GM19043 (cell line): Measurements from ENCODE around the gene TENM3.

ENCODE experiments used
- ATAC-seq: cut with Tn5 transposase; IDR thresholded peaks from one replicate; pipeline ENCODE4 v1.9.1; 2021; ENCODE audit warnings: low read depth; ENCODE audit not compliant: unreplicated experiment

TENM3 gene

DNA sequence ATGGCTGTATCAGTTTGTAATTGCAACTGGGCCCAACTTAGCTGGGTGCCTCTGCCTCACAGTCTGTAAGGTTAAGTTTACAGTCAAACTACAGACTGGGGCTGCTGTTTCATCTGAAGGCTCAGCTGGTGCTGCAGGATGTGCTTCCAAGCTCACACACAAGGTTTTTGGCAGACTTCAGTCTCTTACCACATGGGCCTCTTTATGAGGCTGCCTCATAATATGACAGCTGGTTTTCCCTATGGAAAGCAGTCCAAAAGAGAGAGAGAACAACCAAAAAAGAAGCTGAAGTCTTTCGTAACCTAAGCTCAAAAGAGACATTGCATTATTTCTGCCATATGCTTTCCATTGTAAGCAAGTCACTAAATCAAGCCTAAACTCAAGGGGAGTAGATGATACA lies 402.3 kb downstream of the TENM3 start:
- no peak for ATAC-seq

DNA sequence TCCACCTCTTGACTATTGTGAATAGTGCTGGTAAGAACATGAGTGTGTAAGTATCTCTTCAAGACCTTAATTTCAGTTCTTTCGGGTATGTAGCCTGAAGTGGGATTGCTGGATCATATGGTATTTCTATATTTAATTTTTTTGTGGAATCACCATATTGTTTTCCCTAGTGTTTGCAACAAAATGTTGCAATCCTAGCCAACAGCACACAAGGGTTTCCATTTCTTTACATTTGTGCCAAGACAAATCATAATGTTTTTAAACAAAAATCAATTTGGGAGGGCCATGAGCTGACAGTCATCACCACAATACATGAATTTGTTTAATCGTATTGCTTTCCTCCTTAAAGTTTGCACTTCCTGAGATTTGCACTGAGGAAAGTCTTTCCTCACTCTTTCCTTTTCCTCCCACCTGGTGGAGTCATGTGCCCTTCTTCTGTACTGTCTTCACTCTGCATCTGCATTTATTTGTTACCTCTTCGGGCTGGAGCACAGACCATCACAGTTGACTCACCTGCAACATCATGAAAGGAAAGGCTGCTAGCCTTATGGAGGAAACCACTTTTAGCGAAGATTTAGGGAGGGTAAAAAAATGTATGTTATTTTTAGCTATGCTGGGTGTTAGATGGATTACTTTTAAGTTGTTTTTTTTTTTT lies 404.6 kb downstream of the TENM3 start:
- no peak for ATAC-seq

DNA sequence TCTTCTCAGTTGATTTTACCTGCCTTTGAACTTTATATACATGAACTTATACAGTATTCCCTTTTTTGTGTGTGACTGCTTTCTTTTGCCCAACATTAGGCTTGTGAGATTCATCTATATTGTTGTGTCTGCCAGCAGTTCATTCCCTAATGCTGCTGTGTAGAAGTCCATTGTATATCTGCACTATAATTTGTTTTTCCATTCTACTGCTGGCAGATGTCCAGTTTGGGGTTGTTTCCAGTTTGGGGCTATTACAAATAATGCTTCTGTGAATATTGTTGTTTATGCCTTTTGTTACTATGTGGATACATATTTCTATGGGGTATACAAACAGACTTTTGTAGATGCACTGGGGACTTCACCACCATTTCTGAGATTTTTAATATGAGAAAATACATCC lies 405.6 kb downstream of the TENM3 start:
- ATAC-seq, result no peak

DNA sequence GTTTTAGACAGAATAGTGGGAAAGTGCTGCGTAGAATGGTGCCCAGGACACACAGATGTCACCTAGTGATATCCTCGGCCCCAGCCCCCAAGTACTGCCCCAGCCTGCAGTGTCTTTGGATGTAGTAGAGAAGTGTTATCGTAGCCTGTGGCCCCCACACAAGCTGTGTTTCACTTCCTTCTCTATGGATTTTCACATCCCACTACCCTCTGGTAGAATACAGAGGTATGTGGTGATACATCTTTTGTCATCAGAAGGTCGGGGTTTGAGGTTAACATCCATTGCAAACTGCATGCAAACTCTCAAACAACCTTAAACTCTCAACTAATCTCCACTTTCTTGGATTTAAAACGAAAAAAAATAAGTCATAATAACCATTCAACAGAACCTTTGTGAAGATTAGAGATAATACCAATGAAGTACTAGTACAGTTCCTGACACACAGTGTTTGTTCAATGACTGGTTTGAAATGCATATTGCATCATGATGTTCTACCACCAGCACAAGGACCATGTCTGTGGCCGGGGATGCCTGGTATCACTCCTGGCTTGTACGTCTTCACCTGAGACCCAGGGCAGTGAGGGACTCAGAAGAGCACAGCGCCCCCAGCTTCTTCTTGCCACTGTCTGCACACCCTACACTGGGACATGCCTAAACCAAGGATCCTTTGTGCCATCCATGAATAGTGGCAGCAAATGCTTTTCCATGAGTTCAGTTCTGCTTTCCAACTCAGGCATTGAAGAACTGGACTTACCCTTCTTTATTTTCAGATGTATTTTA lies 406.7 kb downstream of the TENM3 start:
- no peak for ATAC-seq

DNA sequence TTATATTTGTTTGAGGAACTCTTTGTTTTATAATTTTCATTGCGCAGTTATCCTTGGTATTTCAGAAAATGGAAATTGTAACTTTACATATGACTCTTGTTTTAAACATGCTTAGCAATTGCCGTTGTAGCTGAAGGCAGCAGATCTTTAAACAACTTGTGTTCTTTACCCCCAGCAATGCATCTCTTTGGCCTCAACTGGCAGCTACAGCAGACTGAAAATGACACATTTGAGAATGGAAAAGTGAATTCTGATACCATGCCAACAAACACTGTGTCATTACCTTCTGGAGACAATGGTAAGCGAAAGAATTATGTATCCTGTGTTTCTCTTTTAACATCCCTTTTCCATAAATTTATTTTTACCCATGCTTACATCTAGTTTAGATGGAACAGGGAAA lies 410.4 kb downstream of the TENM3 start:
- no peak for ATAC-seq

DNA sequence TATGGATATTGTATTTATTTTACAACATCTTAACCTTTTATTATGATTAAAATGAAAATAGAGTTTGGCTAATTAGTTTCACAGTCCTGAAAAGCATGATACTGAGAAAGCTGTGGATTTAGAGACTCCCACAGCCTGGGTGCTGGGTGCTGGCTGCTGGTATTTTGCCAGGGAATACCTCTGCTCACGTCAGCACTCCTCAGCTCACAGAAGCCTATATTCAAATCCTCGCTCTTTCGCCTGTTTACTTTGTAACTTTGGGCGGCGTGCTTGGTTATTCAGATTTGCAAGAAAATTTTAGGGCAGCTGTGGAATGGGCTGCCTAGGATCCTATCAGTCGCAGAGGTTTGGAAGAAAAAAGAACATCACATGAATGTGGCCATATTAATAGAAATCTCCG lies 412.1 kb downstream of the TENM3 start:
- ATAC-seq, result no peak

DNA sequence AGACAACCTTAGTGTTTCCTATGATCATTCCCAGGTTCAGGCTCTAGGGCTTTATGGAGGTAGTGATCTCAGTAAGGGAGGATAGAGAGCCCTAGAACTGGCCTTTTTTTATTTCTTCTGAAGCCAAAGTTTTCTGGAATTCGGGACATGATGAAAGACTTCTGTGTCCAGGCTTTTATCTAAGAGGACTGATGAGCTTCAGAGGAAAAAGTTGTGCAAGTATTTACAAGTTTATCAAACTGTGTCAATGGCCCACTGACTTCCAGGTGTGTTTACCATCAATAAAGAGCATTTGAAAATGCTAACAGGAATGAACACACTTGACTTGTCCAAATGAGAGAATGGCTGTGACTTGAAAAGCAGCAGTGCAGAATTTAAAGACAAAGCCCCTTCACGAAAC lies 419.3 kb downstream of the TENM3 start:
- ATAC-seq, result no peak

DNA sequence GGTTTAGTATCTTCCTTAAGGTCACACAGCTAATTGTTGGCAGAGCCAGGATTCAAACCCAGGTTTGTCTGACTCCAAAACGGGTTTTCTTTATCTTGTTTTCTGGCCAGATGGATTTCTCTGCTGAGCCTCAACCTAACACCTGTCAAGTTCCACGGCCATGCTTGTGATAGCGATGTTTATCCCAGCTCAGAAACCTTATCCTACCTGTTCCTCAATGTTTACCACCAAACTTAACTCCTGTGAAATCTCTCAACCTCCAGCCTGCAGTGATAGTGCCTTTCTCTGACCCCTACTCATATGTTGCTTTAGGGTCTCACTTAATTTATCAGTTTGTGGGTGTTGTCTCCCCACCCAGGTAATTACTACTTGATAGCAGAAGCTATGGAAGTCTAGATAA lies 428.0 kb downstream of the TENM3 start:
- no peak for ATAC-seq

DNA sequence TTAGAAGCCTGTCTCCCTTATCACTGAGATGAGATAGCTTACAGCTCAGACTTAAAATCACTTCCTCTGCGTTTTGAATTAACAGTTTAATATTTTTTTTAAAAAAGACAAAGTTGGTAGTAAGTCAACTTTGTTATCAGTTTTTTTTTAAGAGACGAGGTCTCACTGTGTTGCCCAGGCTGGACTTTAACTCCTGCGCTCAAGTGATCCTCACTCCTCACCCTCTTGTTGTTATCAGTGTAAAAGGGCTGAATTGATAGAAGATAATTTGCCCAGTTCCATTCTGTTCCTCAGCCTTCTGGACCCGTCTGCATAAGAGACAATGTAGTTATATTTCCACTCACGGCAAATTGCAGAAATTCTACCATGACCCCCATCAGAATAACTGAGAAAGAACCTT lies 428.5 kb downstream of the TENM3 start:
- no peak for ATAC-seq

DNA sequence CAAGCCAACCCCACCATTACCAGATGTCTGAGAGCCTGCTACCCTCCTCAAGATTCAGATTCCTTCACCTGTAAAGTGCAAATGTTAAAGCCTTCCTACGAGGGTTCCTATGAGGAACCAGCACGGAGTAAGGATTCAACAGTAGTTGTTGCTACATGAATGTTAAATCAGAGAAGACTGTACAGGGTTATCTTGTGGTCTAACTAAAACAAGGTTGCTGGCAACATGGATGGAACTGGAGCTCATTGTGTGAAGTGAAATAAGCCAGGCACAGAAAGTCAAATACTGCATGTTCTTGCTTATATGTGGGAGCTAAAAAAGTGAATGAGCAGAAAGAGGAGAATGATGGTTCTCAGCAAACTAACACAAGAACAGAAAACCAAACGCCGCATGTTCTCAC lies 435.4 kb downstream of the TENM3 start:
- no peak for ATAC-seq

DNA sequence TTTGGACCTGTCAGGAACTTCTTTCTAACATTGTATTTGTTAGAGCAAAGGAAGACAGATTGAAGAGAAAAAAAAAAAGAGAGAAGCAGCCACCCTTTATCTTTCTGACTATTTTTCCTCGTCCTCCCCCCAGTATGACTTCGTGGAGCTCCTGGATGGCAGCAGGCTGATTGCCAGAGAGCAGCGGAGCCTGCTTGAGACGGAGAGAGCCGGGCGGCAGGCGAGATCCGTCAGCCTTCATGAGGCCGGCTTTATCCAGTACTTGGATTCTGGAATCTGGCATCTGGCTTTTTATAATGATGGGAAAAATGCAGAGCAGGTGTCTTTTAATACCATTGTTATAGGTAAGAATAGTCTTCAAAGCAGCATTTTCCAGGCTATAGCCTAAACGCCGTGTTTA lies 436.3 kb downstream of the TENM3 start:
- no peak for ATAC-seq

DNA sequence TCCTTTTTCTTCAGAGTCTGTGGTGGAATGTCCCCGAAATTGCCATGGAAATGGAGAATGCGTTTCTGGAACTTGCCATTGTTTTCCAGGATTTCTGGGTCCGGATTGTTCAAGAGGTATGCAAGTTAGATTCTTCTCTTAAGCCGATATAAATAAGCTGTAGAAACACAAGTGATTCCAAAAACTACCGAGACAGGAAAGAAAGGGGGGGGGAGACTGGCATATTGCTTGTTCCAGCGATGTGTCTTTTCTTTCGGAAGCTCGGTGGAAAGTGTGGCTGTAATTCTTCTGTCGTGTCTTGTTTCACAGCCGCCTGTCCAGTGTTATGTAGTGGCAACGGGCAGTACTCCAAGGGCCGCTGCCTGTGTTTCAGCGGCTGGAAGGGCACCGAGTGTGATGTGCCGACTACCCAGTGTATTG lies 437.0 kb downstream of the TENM3 start:
- ATAC-seq, result no peak

DNA sequence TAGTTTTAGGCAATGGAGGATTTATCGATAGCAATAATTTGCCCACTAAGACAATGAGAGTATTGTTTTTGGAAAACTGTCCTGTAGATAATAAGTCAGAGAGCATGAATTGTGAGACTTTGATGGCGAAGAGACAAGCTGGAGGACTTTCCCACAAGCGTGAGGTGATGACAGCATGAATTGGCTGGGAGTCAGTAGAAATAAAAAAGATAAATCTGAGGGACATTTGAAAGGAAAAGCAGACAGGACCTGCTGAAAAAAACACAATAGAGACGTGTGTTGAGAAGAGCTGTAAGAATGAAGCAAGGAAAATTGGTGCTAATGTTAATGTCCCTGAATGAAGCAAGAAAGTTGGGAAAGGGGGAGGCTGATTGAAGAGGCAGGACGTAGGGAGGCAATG lies 440.5 kb downstream of the TENM3 start:
- ATAC-seq, result no peak

DNA sequence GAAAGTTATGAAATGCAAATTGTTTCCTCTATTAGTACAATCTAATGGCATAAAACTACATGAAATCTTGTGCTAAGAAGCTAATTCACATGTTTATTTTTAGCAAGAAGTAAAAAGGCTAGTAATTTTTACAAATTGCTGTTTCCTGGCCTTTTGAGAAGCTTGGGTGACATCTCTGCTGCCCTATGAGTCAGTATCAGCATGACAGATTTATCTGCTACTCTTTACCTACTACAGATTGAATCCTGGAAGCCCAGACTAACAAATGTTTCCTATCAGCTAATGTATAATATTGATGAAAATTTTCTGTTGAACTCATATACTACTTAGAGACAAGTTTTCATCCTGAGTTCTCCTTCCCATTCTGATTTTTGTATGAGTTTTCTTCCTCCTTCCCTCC lies 441.6 kb downstream of the TENM3 start:
- ATAC-seq, result no peak

DNA sequence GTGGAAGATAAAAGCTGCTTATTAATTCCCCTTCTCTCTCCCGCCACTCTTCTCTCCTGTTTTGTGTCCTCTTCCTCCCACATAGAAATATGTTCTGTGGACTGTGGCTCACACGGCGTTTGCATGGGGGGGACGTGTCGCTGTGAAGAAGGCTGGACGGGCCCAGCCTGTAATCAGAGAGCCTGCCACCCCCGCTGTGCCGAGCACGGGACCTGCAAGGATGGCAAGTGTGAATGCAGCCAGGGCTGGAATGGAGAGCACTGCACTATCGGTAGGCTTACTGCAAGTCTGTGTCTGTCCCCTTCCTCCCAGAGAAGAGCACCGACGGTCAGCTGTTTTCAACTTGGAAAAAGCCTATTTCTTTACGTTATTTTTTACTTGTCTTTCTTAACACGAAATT lies 444.9 kb downstream of the TENM3 start:
- no peak for ATAC-seq

DNA sequence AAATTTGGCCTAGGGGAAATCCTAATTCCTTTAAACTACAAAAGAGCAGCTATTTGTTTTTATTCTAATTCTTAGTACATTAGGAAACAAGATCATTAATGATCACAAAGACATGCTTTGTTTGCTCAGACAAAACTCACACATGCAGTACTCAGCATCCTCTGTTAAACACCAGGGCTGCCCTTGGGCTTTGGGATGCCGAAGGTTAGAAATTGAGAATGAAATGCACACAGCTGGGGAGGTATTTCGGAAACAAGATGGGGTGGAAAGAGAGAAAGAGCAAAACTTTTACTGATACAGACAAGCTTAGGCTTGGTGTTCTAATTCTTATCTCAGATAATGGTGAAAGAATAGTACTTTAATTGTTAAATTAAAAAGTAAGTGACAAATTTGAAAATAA lies 451.3 kb downstream of the TENM3 start:
- ATAC-seq, result no peak

DNA sequence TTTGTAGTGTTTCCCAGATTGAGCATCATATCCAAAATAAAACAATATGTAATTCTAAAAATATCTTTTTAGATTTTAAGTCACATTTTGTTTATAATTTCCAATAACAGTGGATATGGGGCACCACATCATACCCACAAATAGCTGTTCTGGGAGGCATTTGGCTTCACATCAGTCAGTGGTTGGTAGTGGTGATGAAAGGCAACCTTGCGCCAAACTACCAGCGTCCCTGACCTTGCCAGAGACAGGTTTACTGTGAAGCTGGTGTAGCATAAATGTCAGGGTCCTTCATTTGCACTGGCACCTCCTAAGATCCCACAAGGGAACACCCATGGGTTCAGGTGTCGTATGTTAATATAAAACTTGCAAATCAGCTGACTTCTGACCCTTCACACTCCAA lies 451.8 kb downstream of the TENM3 start:
- no peak for ATAC-seq

DNA sequence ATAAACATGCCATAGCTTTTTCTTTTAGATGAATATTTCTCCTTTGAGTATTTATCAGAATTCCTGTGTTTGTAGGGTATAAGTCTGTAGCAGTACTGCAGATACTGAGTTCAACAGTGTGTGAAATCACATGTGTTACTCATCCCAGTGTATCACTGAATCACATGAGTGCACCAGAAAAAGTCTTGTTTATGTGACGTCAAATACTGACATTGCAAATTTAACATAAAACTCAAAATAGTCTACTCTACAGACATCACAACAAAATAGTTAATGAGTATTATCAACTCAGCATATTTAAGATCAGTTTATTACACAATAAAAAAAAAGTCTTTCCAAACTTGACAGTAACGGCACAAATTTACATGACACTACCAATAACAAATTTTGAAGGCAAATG lies 452.6 kb downstream of the TENM3 start:
- ATAC-seq, result no peak

DNA sequence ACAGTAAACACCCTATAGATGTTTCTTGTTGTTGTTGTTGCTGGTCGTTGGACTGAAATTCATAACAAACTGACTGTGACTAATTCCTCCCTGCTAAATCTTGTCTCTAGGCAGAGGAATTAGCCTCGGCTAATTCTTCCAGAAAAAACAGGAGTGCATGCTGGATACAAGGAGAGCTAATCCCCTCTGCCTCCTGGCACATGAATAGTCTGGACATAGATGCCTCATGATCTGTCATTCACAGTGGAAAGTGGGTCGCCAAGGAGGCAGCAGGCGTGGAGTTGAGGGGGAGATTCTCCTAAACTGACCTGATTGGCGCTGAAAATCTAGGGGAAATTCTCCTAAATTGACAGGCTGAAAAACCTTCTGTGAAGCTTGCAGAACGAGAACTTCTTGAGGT lies 453.9 kb downstream of the TENM3 start:
- ATAC-seq, result no peak

DNA sequence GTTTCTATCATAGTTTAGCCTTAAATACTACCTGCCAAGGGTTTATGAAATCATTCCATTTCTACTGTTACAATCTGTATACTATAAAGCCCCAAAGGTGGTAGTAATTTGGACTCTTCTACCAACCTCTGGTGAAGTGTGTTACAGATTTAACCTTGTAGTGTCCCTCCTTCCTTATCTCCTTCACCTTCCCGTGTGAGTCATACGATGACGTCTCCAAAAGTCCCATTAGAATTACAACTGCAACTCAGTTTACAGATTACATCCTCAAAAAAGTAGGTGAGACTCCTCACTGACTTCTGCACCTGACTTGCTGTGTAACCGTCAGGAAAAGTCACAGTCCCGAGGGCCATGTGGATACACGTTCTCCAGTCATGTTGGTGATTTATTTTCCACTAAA lies 455.0 kb downstream of the TENM3 start:
- no peak for ATAC-seq

DNA sequence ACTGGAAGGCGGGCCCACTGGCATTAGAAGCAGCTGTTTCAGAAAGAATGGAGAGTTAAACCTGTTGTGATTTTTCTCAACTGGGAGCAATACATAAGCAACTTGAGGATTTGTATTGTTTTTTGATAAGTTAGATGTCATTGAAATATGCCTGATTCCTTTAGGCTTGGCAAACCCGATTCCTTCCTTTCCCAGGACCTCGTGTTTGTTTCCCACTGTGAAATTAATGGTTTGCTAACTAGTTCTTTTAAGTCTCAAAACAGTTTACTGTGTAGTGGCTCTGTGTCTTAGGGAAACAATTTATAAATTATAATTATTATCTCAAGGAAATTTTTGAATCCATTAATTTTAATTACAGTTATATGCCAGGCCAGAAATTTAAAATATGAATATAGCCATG lies 456.0 kb downstream of the TENM3 start:
- no peak for ATAC-seq

DNA sequence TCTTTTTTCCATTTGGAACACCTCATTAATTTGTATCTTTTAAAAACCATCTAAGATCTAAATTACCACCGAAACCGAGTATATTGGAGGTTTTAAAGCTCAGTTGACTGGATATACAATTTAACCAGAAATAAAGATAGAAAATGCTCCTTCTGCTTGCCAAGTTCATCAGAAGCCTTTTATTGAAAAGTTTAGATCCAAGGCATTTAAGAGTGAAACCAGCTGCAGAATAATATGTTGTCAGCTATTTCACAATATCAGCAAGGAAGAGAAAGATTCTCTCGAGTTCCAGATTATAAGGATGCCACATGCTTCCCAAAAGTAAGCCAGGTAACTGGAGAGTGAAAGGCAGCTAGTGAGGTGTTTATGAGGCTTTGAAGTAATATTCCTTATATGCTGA lies 456.6 kb downstream of the TENM3 start:
- ATAC-seq, result no peak
